ENCODE measurements around the gene PRSS33.

DNA sequence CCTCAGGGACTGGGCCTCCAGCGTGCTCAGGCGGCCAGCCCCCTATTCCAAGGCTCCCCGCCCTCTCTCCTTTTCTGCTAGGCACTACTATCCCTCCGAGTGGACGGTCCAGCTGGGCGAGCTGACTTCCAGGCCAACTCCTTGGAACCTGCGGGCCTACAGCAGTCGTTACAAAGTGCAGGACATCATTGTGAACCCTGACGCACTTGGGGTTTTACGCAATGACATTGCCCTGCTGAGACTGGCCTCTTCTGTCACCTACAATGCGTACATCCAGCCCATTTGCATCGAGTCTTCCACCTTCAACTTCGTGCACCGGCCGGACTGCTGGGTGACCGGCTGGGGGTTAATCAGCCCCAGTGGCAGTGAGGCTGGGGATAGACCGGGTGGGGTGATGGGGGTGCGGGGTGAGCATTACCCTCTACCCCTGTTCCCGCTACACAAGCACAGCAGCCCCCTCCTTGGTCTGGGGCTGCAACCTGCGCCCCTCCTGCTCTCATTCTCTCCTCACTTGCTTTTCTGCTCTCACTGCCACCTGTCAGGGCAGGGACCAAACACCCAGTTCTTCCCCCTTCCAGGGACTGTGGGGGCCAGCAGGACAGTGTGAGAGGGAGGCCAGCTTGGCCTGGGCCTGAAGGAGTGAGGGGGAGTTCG, 12.0 kb upstream of the PRSS33 start:
- TF ChIP-seq POLR2A (IDR thresholded peaks at IDR 0.05; ENCODE audit: extremely low read depth, insufficient read length), result no peak
- TF ChIP-seq CTCF (IDR thresholded peaks at IDR 0.05; ENCODE audit: low read depth, low read length), result no peak
- TF ChIP-seq, protein P1, sequence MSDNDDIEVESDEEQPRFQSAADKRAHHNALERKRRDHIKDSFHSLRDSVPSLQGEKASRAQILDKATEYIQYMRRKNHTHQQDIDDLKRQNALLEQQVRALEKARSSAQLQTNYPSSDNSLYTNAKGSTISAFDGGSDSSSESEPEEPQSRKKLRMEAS (IDR thresholded peaks at IDR 0.05; ENCODE audit: low read depth, low read length), result no peak

All from NB4 (cell line).